HepG2 (cell line): ENCODE results near the gene GOLGB1. TPM values are rescaled to one million over a fixed set of nuclear protein-coding genes. Genes with fewer than 3 reads are reported as not detected.

Experiments
- AHR ChIP-seq: IDR thresholded peaks from 2 replicates; pipeline ENCODE4 v1.6.1; 2018; ENCODE audit warnings: missing genetic modification reagents, missing compliant biosample characterization
- ARNTL ChIP-seq: sonication (generic); formaldehyde crosslinking; IDR thresholded peaks from 2 replicates; pipeline ENCODE4 v1.4.0; 2020; ENCODE audit warnings: mild to moderate bottlenecking, missing genetic modification reagents
- BRD4 ChIP-seq: sonication (generic); formaldehyde crosslinking; IDR thresholded peaks from 2 replicates; pipeline ENCODE4 v1.4.0; 2020; ENCODE audit warnings: missing genetic modification reagents
- HDAC1 ChIP-seq: sonication (generic); formaldehyde crosslinking; IDR thresholded peaks from 2 replicates; pipeline ENCODE4 v1.5.1; 2020; ENCODE audit warnings: mild to moderate bottlenecking, missing genetic modification reagents
- HNRNPL ChIP-seq: fragments of 200-400 bp; formaldehyde crosslinking; IDR thresholded peaks from 2 replicates; pipeline ENCODE4 v1.6.1; 2017; ENCODE audit warnings: mild to moderate bottlenecking, low read depth, low read length
- MAZ ChIP-seq, 2 experiments: sonication (generic) in 1 of 2; formaldehyde crosslinking in 1 of 2; IDR thresholded peaks; 2 replicates each; pipeline versions ENCODE4 v1.5.0 to v1.6.1; 2012 to 2020; ENCODE audit warnings: low read depth in 2 of 2, mild to moderate bottlenecking in 2 of 2, borderline replicate concordance in 1 of 2, improper control_type of control experiment in 1 of 2, low read length in 1 of 2, missing genetic modification reagents in 1 of 2, moderate library complexity in 1 of 2
- NR2F1 ChIP-seq, 2 experiments: fragments of 450-650 bp in 1 of 2; formaldehyde crosslinking in 1 of 2; IDR thresholded peaks; 2 replicates each; pipeline versions ENCODE4 v1.5.0 to v1.6.1; 2016 to 2020; ENCODE audit warnings: mild to moderate bottlenecking in 1 of 2, missing compliant biosample characterization in 1 of 2, missing genetic modification reagents in 1 of 2, moderate library complexity in 1 of 2
- TRIM24 ChIP-seq: sonication (generic); formaldehyde crosslinking; IDR thresholded peaks from 2 replicates; pipeline ENCODE4 v1.8.0; 2022; ENCODE audit warnings: mild to moderate bottlenecking, missing genetic modification reagents
- XRCC5 ChIP-seq: fragments of 200-400 bp; formaldehyde crosslinking; optimal IDR thresholded peaks from 2 replicates; pipeline ENCODE3; 2017; ENCODE audit warnings: mild to moderate bottlenecking, low read length
- ZBTB8A ChIP-seq: sonication (generic); formaldehyde crosslinking; IDR thresholded peaks from 2 replicates; pipeline ENCODE4 v1.4.0; 2020; ENCODE audit warnings: mild to moderate bottlenecking, low read depth, missing genetic modification reagents, borderline replicate concordance
- ZKSCAN5 ChIP-seq: sonication (generic); formaldehyde crosslinking; IDR thresholded peaks from 2 replicates; pipeline ENCODE4 v1.5.1; 2020; ENCODE audit warnings: mild to moderate bottlenecking, missing genetic modification reagents
- ZNF281 ChIP-seq: sonication (generic); formaldehyde crosslinking; IDR thresholded peaks from 2 replicates; pipeline ENCODE4 v1.4.0; 2020; ENCODE audit warnings: missing genetic modification reagents, borderline replicate concordance
- ZNF343 ChIP-seq: sonication (generic); formaldehyde crosslinking; IDR thresholded peaks from 2 replicates; pipeline ENCODE4 v1.4.0; 2020; ENCODE audit warnings: mild to moderate bottlenecking, missing genetic modification reagents
- ZNF563 ChIP-seq: sonication (generic); formaldehyde crosslinking; IDR thresholded peaks from 2 replicates; pipeline ENCODE4 v1.8.0; 2022; ENCODE audit warnings: mild to moderate bottlenecking, moderate library complexity, missing genetic modification reagents
- ZNF572 ChIP-seq: sonication (generic); formaldehyde crosslinking; IDR thresholded peaks from 2 replicates; pipeline ENCODE4 v1.5.1; 2020; ENCODE audit warnings: mild to moderate bottlenecking, missing genetic modification reagents
- ZNF768 ChIP-seq: sonication (generic); formaldehyde crosslinking; IDR thresholded peaks from 2 replicates; pipeline ENCODE4 v1.4.0; 2020; ENCODE audit warnings: missing genetic modification reagents
- polyA plus RNA-seq, 8 experiments: library from polyadenylated mRNA; depleted of rRNA in 3 of 8; stranded (reverse) in 7 of 8; unstranded in 1 of 8; fragments of >200 nt; fragmentation: Illumina TruSeq in 4 of 8; extraction: Trizol in 4 of 8; gene quantifications; 2 replicates each; pipeline versions ENCODE4 v1.2.1 to v1.2.3, GENCODE V29; 2011 to 2016; ENCODE audit warnings: low read depth in 4 of 8, missing spikeins in 1 of 8, mixed read lengths in 1 of 8; ENCODE audit not compliant: insufficient read depth in 1 of 8
- total RNA-seq, 5 experiments: library from RNA; depleted of rRNA; stranded (reverse); fragments of >200 nt; fragmentation: Illumina TruSeq; extraction: Trizol; gene quantifications; 2 replicates each; pipeline ENCODE4 v1.2.3, GENCODE V29; 2016; ENCODE audit warnings: low read depth in 1 of 5
- TF ChIP-seq, protein P1 (sequence below): IDR thresholded peaks from 2 replicates; pipeline ENCODE4 v1.6.1; 2018; ENCODE audit warnings: missing genetic modification reagents, mild to moderate bottlenecking, missing compliant biosample characterization
- TF ChIP-seq, protein P2 (sequence below): sonication (generic); formaldehyde crosslinking; IDR thresholded peaks from 2 replicates; pipeline ENCODE4 v1.5.0; 2020; ENCODE audit warnings: mild to moderate bottlenecking, low read depth, missing genetic modification reagents, borderline replicate concordance
- TF ChIP-seq, protein P3 (sequence below): sonication (generic); formaldehyde crosslinking; IDR thresholded peaks from 2 replicates; pipeline ENCODE4 v1.4.0; 2020; ENCODE audit warnings: mild to moderate bottlenecking, missing genetic modification reagents

The GOLGB1 gene
- total and polyA plus RNA-seq, 2 of the 13 experiments (the other 11 are each of a cell fraction or from before 2014, with no cell fraction given), result 13.1 to 39.5 TPM

DNA sequence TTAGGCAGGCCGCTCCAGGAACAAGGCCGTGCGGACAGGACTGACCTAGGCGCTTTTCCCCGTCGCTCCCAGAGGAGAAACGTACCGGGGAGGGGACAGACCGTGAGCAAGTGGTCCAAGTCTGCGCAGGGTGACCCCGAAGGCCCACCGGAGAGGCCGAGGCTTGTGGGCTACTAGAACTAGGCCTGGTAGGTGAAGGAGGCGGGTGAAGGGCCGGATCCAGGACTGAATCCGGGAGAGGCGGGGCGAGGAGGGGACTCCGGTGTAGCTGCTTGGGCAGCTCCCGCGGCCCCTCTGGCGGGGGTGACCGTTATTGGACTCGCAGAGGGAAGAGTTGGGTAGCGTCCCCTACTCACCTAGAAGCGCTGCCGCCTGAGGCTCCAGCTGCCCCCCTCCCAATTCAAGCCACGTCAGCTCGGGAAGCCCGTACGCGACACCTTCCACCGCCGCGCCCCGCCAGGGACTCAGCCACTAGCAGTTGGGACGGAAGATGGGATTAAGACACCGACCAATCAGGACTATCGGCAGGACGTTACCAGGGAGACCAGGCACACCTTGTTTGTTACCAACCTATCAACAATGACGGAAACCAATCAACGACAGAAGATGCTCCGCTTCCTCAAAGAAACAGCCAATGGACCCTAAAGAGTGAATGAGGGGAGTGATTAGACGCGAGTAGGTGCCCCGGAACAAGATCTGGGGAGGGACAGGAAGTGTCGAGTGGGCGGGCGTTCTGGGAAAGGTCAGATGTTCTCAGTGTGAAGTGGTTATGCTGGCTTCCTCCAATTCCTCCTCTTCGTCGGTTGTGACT is at the start of gene GOLGB1 (continued):
- TF ChIP-seq NR2F1 (CRISPR knock-in tag; IDR thresholded peaks at IDR 0.05), result no peak; a peak in 1 of 4 replicates
- peak; percentile 81 for TF ChIP-seq HDAC1 (CRISPR knock-in tag)
- TF ChIP-seq, protein P1, sequence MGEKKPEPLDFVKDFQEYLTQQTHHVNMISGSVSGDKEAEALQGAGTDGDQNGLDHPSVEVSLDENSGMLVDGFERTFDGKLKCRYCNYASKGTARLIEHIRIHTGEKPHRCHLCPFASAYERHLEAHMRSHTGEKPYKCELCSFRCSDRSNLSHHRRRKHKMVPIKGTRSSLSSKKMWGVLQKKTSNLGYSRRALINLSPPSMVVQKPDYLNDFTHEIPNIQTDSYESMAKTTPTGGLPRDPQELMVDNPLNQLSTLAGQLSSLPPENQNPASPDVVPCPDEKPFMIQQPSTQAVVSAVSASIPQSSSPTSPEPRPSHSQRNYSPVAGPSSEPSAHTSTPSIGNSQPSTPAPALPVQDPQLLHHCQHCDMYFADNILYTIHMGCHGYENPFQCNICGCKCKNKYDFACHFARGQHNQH (CRISPR knock-in tag), result peak; percentile 31; the same call in 1 of the 2 replicates
- TF ChIP-seq, protein P2, sequence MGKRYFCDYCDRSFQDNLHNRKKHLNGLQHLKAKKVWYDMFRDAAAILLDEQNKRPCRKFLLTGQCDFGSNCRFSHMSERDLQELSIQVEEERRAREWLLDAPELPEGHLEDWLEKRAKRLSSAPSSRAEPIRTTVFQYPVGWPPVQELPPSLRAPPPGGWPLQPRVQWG, result no peak
- peak; percentile 47; the same call in 1 of the 2 replicates for TF ChIP-seq MAZ (IDR thresholded peaks at IDR 0.05; ENCODE audit: borderline replicate concordance, low read depth, low read length)
- TF ChIP-seq MAZ (CRISPR knock-in tag; IDR thresholded peaks at IDR 0.05; ENCODE audit: low read depth), result peak; percentile 30
- peak; percentile 17; the same call in 1 of the 2 replicates for TF ChIP-seq ARNTL (CRISPR knock-in tag)
- TF ChIP-seq ZNF768 (CRISPR knock-in tag), result peak; percentile 60; the same call in 1 of the 2 replicates
- no peak; the same call in 1 of the 2 replicates for TF ChIP-seq BRD4 (CRISPR knock-in tag)
- TF ChIP-seq ZNF281 (CRISPR knock-in tag), result 0 out of 2 replicates have a peak, but pooled peaks have one; percentile 25
- peak; percentile 88; the same call in 1 of the 2 replicates for TF ChIP-seq ZNF572
- 0 out of 2 replicates have a peak, but pooled peaks have one; percentile 27 for TF ChIP-seq HNRNPL
- TF ChIP-seq TRIM24 (CRISPR knock-in tag), result no peak
- TF ChIP-seq ZNF563 (CRISPR knock-in tag), result no peak
- peak; percentile 47; the same call in 1 of the 2 replicates for TF ChIP-seq ZNF343 (CRISPR knock-in tag)
- TF ChIP-seq, protein P3, sequence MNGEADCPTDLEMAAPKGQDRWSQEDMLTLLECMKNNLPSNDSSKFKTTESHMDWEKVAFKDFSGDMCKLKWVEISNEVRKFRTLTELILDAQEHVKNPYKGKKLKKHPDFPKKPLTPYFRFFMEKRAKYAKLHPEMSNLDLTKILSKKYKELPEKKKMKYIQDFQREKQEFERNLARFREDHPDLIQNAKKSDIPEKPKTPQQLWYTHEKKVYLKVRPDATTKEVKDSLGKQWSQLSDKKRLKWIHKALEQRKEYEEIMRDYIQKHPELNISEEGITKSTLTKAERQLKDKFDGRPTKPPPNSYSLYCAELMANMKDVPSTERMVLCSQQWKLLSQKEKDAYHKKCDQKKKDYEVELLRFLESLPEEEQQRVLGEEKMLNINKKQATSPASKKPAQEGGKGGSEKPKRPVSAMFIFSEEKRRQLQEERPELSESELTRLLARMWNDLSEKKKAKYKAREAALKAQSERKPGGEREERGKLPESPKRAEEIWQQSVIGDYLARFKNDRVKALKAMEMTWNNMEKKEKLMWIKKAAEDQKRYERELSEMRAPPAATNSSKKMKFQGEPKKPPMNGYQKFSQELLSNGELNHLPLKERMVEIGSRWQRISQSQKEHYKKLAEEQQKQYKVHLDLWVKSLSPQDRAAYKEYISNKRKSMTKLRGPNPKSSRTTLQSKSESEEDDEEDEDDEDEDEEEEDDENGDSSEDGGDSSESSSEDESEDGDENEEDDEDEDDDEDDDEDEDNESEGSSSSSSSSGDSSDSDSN (CRISPR knock-in tag), result peak; percentile 92
- TF ChIP-seq XRCC5, result peak; percentile 15
- TF ChIP-seq ZKSCAN5 (CRISPR knock-in tag), result peak; percentile 71; the same call in 1 of the 2 replicates
- TF ChIP-seq ZBTB8A, result no peak
- 0 out of 2 replicates have a peak, but pooled peaks have one; percentile 37 for TF ChIP-seq AHR (CRISPR knock-in tag)
